Dermis blood vessel endothelial cell (primary cell): ENCODE results near the gene ANKRD39. TPM values are rescaled to one million over a fixed set of nuclear protein-coding genes. Genes with fewer than 3 reads are reported as not detected.
A peak's percentile ranks its signal among the peaks of the same experiment; 100 is the strongest.

Experiments
- DNase-seq: peaks from one replicate; pipeline ENCODE4 v3.0.0; 2010
- total RNA-seq: library from RNA; depleted of rRNA; stranded (reverse); fragments of >200 nt; gene quantifications from 2 replicates; pipeline ENCODE4 v1.2.3, GENCODE V29; 2014

ANKRD39 gene
- total RNA-seq, 1 donor from 2014 or later = 8.0 TPM

- no peak for DNase-seq
These were observed 31.1 kb downstream of the ANKRD39 start for GRCh38 chr2:96826546-96827278.

DNA sequence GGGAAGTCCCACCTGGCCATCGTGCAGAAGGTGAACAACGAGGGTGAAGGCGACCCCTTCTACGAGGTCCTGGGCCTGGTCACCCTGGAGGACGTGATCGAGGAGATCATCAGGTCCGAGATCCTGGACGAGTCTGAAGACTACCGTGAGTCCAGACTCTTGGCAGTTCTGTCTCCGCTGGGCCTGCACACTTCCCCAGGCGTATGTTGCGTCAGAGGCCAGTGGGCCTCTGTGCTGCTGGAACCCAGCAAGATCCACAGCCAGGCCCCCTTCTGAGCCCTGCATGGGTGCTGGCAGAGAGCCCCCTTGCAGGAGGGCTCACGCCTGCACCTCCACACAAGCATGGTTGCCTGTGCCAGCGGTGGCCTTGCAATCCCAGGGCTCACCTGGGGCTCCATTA, 32.8 kb downstream of the ANKRD39 start:
- DNase-seq = no peak

GRCh38 chr2:96824079-96824870, 33.5 kb downstream of the ANKRD39 start:
- DNase-seq = no peak

DNA sequence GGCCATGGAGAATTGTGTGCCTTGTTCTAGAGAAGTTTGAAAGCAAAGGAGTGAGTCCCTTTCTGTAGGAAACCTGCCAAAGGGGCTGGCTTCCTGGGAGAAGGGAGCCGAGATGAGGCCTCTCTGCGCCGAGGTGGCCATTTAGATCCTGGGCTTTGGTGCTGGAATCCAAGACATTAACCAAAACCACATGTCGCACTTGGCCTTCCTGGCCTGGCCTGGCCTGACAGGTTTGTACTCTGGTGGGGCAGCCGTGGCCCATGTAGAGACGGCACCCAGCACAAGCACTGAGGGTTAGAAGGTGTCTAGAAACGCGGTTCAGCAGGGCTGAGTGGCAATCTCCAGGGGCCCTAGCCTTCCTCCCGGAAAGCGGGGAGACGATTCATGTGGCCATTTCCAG, 34.6 kb downstream of the ANKRD39 start:
- DNase-seq = no peak

- DNase-seq = no peak
These were observed 35.0 kb downstream of the ANKRD39 start for GRCh38 chr2:96822786-96823185.

GRCh38 chr2:96821113-96821675, 36.6 kb downstream of the ANKRD39 start:
- DNase-seq = no peak

DNA sequence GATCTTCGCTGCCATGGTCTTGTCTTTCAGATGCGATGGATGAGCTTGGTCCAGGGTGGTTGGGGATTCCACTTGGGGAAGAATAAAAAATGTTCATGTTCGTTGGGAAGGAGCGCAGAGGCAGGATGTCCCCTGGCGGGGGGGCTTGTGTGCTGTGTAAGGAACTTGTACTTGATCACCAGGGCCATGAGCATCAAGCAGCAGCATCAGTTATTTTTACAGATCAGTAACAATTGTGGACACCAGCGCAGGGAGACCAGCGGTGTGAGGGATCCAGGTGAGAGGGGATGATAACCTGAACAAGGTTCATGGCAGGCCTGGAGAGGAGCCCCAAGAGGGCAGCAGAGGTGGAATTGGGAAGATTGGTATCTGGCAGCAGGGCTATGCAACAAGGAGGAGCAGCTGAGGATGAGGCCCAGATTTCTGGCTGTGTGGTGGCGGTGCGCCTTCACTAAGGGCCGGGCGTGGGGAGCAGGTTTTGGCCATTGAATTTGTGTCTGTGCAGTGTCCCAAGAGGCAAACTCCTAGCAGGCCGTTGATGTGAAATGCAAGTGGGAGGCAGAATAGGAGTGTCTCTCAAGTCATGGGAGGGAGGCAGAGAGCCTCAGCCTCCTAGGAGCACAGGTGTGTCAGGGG, 37.8 kb downstream of the ANKRD39 start:
- no peak for DNase-seq

DNA sequence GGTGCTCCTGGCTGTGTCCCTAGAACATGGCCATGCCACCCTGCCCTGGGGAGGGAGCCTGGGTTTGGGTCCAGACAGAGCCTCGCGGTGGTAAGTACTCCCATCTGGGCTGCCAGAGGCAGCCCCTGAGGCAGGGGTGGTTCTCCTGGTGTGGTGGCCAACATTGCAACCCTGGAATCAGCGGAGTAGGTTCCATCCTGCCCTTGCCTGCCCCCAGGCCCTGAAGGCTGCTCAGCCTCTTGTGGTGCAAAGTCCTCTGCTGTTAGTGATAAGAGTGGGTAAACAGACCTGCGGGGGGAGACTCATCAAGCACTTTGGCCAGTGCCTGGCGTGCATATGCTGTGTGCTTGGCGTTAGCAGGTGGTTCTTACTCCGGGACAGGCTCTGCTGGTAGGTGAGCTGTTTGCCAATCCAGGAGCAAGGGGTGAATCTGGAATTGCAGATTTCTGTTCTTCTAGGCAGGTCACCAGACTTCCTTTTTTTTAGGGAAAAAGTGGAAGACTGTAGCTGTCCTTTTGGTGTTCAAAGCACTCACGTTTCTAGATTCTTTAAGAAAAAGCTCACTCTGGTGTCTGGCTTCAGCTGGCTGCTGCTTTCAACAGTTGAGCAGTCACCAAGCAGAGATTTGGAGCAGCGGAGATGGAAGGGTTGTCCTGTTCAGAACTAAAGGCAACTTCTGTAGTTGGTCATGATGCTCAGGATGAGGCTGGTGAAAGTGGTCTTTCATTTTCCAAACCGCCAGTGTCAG, 38.5 kb downstream of the ANKRD39 start:
- no peak for DNase-seq

DNA sequence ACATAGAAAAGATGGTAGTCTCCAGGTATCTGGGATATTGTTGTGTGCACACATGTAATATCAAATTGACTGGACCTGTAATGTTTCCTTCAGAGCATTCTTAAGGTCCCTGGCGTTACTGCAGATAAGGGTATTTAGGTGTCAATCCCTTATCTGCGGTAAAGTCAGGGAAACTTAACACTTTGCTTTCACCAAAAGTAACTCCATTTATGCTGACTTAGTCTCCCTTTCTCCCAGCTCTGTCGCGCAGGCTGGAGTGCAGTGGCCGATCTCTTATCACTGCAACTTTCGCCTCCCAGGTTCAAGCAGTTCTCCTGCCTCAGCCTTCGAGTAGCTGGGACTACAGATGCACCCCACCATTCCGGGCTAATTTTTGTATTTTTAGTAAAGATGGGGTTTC, 39.9 kb downstream of the ANKRD39 start:
- no peak for DNase-seq

DNA sequence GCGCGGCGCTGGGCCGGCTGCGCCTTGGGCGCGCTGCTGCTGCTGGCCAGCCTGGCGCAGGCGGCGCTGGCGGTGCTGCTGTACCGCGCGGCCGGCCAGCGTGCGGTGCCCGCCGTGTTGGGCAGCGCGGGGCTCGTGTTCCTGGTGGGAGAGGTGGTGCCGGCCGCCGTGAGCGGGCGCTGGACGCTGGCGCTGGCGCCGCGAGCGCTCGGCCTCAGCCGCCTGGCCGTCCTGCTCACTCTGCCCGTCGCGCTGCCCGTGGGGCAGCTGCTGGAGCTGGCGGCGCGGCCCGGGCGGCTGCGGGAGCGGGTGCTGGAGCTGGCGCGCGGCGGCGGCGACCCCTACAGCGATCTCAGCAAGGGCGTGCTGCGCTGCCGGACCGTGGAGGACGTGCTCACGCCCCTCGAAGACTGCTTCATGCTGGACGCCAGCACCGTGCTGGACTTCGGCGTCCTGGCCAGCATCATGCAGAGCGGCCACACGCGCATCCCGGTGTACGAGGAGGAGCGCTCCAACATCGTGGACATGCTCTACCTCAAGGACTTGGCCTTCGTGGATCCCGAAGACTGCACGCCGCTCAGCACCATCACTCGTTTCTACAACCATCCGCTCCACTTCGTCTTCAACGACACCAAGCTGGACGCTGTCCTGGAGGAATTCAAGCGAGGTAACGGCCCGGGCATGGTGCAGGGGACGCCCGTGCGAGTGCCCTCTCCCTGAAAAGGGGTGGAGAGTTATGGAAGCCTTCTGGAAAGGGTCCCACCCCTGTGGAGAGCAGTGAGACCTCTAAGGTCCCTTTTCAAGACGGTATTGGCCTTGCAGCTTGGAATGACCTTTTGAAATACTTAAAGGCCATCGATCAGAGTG, 40.7 kb downstream of the ANKRD39 start:
- DNase-seq = peak; percentile 48

- DNase-seq = peak; percentile 96
These were observed 41.5 kb downstream of the ANKRD39 start, which contains the start of gene CNNM3 for GRCh38 chr2:96816127-96816835. CNNM3 (plus strand) TSS chr2:96816268; CDS start chr2:96816278, 10 bp downstream.

GRCh38 chr2:96815326-96816126, 42.3 kb downstream of the ANKRD39 start:
- DNase-seq = peak; percentile 31

DNA sequence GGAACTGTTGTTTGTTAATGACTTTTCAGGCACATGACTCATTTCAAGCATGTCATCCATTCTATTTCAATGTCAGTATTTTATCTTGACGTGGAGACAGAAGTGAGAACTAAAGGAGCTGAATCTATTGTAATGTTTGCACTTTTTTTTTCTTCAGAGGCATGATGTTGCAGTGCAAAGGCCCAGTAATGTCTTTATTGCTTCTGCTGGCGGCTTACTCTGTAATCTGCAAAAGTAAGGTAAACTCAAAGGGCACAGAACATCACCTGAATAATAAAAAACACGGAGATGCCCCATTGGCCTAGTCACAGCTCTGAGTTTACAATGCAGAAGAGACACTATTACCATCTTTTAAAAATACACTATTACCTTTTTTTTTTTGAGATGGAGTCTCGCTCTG, 44.2 kb downstream of the ANKRD39 start:
- DNase-seq = no peak

DNA sequence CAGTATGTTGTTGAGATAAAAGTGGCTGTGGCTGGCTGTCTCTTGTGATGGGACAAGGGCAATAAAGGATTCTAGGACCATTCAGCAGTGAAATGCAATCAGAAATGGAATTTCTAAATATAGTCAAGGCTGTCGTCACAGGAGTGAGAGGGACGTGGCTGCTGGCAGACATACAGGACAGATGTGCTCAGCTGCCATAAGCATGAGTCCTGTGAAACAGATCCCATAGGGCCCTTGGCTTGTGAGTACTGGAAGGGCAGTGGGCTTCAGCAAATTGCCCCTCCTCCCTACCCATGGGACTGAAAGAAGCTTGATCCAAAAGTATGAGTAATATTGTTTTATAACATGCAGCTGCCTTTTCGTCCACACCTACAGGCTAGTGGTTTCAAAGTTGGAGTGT, 45.9 kb downstream of the ANKRD39 start:
- DNase-seq = no peak

DNA sequence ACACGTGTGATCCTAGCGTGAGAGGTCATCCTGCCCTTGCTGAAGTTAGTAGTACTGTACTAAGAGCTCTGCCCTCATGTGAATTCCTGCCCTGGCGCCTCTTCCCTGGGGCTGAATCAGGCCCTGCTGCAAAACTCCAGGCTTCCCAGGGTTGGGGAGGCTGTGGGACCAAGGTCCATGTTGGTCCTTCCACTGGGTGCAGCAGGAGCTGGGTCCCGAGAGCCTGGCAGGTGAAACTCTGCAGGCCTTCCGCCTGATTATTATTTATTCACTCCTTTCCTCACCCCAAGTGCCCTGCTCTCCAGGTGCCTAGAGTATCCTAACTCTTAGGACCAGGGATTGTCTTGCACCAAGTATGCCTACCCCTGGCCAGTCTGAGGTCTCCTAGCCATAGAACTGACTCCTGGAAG, 47.0 kb downstream of the ANKRD39 start:
- no peak for DNase-seq

- no peak for DNase-seq
These were observed 47.6 kb downstream of the ANKRD39 start for GRCh38 chr2:96809951-96810782.

DNA sequence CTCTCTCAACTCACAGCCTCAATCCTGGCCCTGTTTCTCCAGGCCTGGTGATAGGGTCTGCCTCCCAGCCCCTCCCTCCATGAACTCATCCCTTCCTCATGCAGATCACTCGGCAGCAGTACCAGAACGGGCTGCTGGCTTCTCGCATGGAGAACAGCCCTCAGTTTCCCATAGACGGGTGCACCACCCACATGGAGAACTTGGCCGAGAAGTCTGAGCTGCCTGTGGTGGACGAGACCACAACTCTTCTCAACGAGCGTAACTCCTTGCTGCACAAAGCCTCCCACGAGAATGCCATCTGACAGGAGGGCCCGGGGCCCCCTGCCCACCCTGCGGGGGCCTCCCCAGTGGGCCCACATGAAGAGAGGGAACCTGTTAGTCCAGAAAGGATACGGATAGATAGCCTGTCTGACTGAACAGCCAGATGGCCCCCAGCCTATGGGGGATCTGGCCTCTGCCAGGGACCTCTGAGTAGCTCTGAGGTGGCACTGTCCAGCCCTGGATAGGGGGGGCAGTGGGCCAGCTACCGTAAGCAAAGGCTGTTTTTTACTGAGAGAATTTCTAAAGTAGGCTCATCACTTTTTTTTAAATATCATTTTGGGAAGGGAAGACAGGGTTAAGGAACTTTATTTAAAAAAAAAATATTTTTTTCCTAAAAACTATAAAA, 48.5 kb downstream of the ANKRD39 start:
- DNase-seq = no peak

GRCh38 chr2:96808176-96808837, 49.5 kb downstream of the ANKRD39 start:
- no peak for DNase-seq
